ENCODE data around the gene TLCD1.
"Not testable (repeated sequence)": the region's sequence is repeated elsewhere in the genome, so short reads cannot be mapped to it uniquely, and the experiment has no call there.

The TLCD1 gene

DNA sequence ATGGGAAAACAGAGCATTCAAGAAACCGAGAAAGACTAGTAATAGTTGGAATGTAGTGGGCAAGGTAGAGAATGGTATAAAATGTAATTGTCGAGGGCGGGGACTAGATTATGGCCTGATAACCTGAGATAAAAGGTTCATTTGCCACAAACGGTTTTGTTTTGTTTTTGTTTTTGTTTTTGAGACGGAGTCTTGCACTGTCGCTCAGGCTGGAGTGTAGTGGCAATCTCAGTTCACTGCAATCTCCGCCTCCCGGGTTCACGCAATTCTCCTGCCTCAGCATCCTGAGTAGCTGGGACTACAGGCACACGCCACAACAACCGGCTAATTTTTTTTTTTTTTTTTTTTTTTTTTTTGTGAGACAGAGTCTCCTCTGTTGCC lies 3.9 kb upstream of the TLCD1 start:
- DNase-seq (ENCODE audit: low read depth in 1 of 2, low spot score in 1 of 2) = no peak

DNA sequence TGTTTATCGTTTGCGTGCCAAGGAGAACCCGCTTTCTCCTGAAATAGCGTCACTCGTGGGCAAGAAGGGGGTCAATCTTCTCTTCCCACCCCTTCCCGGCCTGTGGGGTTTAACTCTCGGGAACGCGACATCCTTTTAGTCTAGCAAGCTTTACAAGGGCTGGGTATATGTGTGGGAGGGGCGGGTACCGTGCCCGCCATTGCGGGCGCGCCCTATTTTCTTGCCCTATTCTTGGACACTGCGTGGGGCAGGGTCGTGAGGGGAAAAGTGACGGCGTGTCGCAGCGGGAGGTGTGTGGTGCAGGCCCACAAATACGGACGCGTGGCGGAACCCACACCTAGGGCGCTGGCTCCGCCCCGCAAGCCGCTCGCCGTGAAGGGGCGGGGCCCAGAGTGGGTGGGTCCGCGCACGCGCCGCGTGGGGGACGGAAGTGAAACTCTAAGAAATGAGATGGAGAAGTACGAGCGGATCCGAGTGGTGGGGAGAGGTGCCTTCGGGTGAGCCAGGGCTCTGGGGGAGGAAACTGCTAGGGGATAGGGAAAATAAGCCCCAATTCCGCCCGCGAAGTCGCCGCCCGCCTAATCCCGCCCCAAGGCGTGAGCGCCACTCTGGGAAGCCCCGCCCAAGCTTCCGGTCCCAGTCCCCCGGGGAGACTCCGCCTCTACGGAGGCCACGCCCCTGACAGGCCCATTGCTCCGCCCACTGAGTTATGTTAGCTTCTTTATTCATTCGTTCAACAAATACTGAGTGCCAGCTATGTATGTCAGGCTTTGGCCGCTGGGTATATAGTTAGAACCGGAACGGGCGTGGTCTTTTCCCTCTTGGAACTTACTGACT lies 2.5 kb upstream of the TLCD1 start, which contains the start of gene NEK8:
Gene NEK8, plus strand, starts transcription at position 425 of the 837 bp plus-strand sequence. Its CDS starts 26 bp downstream, at position 451.
- peak; percentile 94 to 96 for DNase-seq (ENCODE audit: low read depth in 1 of 2, low spot score in 1 of 2)

DNA sequence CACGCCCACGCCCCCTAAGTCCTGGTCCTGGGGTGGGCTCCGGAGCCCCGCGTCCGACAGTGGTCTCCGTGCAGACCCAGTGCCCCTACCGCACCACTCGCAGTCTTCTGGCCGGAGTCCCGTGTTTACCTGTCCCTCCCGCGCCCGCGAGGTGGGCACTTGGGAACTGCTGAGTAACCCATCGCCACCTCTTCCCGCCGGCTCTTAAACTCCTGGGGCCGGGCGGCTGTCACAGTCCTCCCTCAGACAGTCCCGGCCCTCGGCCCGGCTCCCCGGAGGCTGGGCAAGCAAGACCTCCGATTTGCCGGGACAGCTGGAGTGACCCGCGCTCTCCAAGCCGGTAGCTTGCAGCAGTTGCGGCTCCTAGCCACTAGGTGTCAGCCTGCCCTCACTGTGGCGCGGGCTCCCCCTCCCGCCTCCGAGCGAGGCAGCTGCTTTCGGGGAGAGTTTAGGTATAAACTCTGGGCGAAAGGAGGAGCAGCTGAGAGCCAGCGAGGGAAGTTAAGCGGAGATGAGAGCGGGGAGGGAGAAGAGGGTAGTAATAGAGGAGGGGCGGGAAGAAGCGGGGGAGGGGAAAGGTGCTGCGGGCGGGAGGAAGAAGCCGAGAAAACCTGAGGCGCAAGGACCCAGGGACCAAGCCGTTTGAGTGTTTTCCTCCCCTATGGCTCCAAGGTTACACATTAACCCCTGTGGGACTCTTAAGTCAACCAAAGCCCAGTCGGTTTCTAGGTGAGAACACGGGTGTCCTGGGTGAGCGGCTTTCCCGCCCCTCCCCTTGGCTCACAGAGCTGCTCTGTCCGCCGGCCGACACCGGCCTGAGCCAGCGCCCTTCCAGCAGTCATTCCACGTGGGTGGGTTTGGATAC lies 826 bp upstream of the TLCD1 start:
- DNase-seq (ENCODE audit: low read depth in 1 of 2, low spot score in 1 of 2) = peak; percentile 83 to 85

DNA sequence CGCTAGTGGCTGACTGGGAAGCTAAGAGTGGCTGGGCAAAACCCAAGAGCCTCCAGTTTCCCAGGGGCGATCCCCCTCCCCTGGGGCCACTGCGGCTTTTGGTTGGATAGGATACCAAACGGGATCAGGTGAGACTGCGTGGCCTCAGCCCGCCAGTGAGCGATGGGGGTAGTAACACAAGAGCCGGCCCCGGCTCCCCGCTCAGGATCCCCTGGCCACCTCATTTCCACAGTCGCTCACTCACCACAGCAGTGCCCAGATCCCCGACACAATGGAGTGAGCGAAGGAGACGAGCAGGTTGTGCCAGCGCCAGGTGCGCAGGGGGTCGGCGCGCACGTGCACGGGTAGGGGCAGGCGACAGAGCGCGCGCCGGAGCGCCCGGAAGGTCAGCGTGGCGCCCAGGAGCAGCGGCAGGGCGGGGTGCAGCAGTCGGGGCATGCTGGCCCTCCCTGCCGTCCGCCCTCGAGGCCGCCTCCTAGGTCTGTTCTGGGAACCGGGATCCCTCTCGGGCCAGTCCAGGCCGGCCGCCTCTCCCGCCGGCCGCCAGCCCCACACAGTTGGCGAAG lies 290 bp downstream of the TLCD1 start:
- no peak for DNase-seq (ENCODE audit: low read depth in 1 of 2, low spot score in 1 of 2)

DNA sequence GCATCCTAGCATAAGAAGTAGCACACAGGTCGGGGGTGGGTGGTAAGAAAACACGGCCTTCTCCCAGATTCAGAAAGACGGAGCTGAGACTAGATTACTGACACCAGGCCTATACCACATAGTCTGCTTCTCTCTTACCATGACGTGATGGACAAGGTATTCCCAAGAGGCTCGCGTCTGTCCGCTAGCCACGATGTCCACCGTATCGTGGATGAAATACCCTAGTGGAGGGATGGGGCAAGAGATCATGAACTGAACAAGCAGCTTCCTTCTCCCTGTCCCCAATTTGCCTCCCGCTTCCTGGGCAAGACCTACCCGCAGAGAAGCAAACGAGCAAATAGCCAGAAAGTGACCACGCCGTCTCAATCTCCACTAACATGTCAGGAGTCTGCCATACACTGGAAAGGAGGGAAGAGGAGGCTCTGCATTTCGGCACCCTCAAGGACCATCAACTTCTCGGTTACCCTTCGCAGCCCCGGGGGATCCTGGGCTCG lies 820 bp downstream of the TLCD1 start:
- DNase-seq (ENCODE audit: low read depth in 1 of 2, low spot score in 1 of 2) = no peak

DNA sequence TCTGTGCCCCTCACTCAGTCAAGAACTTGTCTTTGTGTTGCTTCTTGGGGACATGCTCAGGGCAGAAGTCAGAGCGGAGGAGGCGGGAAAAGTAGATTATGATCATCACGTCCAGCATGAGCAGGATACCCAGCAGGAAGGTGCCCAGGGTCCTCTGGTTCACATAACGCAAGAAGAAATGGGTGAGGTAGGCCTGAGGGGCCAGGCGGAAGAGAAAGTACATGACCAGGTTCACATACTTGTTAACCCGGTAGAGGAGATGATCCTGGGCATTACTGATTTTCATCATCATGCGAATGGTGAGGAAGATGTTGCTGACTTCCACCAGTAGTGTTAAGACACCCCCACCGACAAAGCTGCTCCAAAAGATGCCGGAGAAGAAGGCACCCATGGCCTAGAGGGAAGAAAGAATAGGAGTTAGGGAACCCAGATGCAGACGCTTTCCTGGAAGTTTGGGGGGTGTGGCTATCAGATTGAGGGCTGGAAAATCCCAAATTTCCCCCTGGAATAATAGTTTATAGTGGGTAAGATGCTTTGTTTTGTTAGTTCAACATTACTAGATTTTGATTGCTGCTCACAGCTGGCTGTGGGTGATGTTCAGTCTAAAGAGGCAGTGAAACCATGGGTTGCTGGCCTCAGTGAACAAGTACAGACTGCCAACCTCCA lies 1.4 kb downstream of the TLCD1 start:
- no peak for DNase-seq (ENCODE audit: low read depth in 1 of 2, low spot score in 1 of 2)

DNA sequence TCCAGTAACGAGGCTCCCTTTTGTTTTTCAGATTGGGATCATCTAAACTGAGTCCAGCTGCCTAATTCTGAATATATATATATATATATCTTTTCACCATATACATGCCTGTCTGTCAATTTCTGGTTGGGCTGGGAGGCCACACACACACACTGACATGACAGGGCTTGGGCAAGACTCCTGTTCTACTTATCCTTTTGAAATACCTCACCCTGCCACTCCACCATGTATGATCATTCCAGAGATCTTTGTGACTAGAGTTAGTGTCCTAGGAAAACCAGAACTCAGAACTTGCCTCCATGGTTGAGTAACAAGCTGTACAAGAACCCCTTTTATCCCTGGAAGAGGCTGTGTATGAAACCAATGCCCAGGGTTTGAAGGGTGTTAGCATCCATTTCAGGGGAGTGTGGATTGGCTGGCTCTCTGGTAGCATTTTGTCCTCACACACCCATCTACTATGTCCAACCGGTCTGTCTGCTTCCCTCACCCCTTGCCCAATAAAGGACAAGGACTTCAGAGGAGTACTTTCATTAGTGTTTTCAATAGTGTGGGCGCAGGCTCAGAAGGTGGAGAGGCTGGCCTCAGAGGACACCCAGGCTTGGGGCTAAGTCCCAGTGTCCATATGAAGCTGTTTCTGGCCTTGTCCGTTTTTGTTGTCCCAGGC lies 2.1 kb downstream of the TLCD1 start:
- not testable (repeated sequence) for DNase-seq (ENCODE audit: low read depth in 1 of 2, low spot score in 1 of 2)

DNA sequence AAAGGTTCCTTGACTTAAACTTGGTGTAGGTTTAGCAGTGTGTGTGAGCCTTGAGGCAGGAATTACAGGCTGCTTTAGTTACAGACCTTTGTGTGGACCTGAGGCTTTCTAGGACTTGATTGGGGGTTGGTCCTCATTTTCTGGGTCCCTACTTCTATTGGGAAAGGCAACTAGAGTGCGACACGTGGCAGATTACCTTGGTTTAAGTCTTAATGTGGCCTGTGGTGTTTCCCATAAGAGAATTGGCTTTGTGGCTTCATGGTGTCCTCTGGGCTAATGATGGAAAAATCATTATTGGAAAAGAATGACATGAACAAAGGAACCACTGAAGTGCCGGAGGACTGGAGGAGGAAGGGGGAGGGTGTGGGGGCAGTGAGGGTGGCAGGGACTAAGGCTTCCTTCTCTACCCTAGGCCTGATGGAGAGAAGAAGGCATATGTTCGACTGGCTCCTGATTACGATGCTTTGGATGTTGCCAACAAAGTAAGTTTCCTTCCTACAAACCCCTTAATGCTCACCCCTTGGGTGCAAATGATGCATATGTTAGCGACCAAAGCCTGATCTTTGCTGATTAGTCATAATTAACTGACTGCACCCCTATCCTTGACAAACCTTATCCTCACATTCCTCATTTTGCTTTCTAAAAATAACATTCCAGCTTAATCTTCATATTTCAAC lies 2.7 kb downstream of the TLCD1 start:
- DNase-seq (ENCODE audit: low read depth in 1 of 2, low spot score in 1 of 2) = no peak

DNA sequence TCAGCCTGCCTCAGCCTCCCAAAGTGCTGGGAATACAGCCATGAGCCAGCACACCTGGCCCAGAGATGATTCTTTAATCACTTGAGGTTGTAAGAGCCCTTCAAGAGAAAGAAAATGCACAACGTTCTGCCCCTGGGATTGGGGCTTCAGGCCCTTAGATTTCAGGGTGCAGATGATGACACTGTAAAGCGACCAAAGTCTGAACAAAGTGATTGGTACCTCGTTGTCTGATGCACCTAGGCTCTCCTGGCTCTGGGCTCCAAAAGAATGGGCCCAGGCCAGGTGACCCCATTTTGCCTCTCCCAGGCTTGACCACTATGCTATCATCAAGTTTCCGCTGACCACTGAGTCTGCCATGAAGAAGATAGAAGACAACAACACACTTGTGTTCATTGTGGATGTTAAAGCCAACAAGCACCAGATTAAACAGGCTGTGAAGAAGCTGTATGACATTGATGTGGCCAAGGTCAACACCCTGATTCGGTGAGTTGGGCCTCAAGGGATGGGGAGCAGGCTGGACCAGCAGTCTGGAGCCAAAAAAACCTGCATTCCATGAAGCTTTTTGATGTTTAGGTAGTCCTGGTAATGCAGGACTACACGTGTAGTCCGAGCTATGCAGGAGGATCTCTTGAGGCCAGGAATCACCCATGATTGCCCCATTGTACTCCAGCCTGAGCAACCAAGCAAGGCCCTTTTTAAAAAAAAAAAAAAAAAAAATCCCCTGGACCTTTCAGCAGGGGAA lies 3.4 kb downstream of the TLCD1 start:
- no peak for DNase-seq (ENCODE audit: low read depth in 1 of 2, low spot score in 1 of 2)

DNA sequence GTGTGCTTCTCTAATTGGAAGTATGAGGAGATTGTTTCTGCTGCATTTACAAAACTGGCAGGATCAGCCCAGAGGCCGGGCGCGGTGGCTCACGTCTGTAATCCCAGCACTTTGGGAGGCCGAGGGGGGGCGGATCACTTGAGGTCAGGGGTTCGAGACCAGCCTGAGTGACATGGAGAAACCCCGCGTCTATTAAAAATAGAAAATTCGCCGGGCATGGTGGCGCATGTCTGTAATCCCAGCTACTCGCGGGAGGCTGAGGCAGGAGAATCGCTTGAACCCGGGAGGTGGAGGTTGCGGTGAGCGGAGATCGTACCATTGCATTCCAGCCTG lies 5.1 kb downstream of the TLCD1 start:
- DNase-seq (ENCODE audit: low read depth in 1 of 2, low spot score in 1 of 2) = not testable (repeated sequence)

DNA sequence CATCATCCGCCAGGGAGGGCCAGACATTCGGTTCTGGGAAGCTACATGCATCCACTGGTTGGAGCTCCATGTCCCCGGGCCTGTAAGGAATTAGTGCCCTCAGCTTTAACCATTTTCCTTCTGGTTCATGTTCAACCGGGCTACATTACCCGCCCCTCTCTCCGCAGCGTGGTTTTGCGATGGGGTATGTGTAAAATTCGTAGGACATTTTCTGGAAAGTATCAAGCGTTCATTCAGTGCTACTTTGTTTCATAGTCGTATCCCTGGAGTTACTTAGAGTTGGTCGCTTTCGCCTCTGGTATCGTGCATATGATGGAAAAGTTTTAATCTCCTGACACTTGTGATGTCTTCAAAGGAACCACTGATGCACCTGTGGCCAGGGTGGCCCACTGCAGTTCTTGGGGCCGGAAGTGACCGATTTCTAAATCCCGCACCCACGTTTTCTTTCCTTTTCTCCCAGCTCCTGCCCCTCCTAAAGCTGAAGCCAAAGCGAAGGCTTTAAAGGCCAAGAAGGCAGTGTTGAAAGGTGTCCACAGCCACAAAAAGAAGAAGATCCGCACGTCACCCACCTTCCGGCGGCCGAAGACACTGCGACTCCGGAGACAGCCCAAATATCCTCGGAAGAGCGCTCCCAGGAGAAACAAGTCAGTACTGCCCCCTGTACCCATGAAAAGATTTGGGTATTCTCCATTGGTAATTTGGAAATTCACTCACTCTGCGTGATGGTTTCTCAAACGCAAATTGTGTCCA lies 5.6 kb downstream of the TLCD1 start:
- no peak for DNase-seq (ENCODE audit: low read depth in 1 of 2, low spot score in 1 of 2)

DNA sequence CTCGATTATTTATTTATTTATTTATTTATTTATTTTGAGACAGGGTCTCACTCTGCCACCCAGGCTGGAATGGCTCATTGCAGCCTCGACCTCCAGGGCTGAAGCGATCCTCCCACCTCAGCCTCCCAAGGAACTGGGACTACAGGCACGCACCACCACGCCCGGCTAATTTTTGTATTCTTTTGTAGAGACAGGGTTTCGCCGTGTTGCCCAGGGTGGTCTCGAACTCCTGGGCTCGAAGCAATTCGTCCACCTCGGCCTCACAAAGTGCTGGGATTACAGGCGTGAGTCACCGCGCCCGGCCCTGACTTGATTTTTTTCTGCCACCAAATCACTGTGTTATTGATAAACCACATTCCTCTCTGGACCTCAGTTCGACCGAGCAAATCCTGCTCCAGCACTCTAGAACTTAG lies 7.0 kb downstream of the TLCD1 start:
- no peak for DNase-seq (ENCODE audit: low read depth in 1 of 2, low spot score in 1 of 2)

DNA sequence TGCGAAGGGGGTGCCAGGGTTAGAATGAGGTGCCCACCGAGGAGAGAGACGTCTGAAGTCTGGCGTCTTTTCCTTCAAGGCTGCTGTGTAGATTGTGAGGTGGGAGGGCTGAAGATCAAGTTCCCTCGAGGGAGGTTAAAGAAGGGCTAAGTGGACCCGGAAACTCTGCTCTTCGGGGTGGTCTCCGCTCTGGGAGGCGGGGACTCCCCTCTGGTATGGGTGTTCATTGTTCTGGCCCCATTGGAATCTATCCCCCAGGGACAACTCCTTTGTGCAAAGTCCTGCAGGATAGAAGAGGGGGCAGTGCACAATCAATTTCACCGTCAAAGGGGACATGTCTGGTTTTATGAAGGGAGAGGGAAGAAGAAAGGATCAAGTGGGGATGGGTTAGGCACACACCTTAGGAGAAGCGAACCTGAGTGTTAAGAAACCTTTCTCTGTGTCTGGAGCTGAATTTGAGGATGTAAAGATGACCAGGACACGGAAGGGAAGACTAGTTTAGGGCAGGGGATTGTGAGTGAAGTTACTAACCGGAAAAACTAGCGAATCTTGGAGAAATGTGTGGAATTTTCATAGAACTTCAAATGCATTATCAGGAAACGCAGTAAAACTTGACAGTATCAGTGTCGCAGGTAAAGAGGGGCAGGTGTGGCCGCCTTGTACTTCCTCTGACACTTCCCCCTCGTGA lies 7.6 kb downstream of the TLCD1 start:
- no peak for DNase-seq (ENCODE audit: low read depth in 1 of 2, low spot score in 1 of 2)

DNA sequence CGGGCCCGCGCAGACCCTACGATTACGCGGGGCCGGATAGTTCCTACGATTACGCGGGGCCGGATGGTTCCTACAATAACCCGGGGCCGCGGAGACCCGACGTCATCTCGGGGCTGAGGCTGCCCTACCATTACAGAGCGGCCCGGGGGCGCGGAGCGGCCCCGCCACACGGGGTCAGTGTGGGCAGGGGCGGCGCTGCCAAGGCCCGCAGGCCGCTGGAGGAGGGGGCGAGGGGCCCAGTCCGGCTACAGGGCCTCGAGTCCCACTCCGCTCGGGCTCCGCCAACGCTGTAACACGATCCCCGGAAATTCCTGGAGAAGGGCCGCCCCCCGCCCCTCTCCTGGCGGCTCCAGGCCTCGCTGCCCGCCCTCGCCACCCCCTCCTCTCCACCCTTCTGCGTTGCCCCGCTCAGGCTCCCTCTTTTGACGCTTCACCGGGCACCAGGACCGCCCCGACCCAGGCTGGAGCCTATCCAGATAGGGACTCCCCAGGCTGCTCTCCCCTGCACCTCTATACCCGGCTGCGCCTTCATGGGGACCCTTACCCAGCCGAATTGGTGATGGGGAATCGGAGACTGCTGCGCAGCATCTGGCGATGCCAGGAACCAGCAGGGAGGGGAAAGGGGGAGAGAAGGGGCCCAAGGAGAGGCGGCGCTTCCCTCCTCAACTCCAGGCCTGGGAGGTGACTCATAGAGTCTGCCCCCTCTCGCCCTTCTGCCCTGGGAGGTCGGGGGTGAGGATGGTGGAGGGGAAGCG lies 8.3 kb downstream of the TLCD1 start, which contains the start of gene RAB34:
Gene RAB34, minus strand, starts transcription at position 291 of the 755 bp plus-strand sequence. CDS start 602 bp downstream, outside the sequence.
- DNase-seq (ENCODE audit: low read depth in 1 of 2, low spot score in 1 of 2) = no peak

DNA sequence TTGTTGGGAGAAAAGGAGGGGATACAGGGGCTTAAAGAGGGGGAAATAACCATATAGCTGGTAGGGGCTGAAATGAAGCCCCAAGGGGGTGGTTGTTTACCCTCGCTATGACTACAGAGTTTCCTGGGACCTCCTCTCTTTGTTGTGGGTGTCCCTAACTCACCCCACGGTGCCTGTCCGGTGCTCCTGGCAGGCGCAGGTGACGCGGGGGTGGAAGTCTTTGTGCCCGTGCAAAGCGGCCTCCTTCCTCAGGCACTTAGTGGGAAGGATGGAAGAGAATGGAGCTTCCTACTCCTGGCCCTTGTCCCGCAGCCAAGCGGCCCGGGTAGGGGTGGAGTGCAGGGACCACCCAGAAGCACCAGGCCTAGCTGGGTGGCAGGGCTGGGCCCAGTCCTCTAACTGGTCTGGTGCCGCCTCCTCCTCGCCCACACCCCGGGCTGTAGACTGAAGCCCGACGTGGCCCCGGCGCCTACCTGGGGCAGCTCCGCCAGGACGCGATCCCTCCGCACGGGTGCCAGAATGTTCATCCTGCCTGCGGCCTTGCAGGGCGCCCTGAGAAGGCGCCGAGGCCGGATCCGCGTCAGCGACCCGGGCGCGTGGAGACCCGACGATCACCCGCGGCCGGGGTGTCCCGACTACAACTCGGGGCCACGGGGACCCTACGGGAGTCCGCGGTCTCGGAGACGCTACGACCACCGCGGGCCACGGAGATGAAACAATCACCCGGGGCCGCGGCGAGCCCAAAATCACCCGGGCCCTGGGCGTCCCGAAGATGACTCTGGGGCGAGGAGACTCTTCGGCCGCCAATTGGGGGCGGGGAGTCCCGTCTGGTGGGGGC lies 9.1 kb downstream of the TLCD1 start:
- DNase-seq (ENCODE audit: low read depth in 1 of 2, low spot score in 1 of 2) = no peak

DNA sequence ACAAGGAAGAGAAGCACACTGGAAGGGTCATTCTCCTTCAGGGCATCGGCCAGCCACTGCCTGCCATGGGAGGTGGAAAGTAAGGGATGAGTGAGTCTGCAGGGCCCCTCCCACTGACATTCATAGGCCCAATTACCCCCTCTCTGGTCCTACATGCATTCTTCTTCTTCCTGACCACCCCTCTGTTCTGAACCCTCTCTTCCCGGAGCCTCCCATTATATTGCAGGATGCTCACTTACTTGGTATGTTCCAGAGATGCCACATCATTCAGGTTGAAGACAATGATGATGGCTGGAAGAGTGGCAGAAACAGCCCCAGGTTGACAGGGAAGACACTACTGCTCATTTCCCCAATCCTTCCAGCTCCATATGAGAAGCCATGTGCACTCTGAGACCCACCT lies 10.8 kb downstream of the TLCD1 start:
- DNase-seq (ENCODE audit: low read depth in 1 of 2, low spot score in 1 of 2) = no peak
